SJSA1 (cell line): ENCODE data around the gene MAD1L1. TPM values are rescaled to one million over a fixed set of nuclear protein-coding genes. Genes with fewer than 3 reads are reported as not detected.
"Not testable (repeated sequence)": the region's sequence is repeated elsewhere in the genome, so short reads cannot be mapped to it uniquely, and the experiment has no call there.

ENCODE experiments used
- DNase-seq, 2 experiments: peaks; one replicate each; pipeline ENCODE4 v3.0.0-alpha.2; 2015 to 2020; ENCODE audit warnings: low spot score in 2 of 2, low read depth in 1 of 2
- H3K27ac ChIP-seq: fragments of 250-450 bp; sonication (Bioruptor Pico); 2 replicates; pipeline ENCODE4 v1.5.1; 2020; ENCODE audit warnings: mild to moderate bottlenecking, moderate library complexity
- H3K27me3 ChIP-seq: fragments of 250-450 bp; sonication (Bioruptor Pico); replicated peaks from 2 replicates; pipeline ENCODE4 v1.5.1; 2020; ENCODE audit warnings: mild to moderate bottlenecking, moderate library complexity
- H3K36me3 ChIP-seq: fragments of 250-450 bp; sonication (Bioruptor Pico); 2 replicates; pipeline ENCODE4 v1.5.1; 2020; ENCODE audit warnings: mild to moderate bottlenecking
- H3K4me1 ChIP-seq: fragments of 250-450 bp; sonication (Bioruptor Pico); replicated peaks from 2 replicates; pipeline ENCODE4 v1.6.1; 2021; ENCODE audit warnings: mild to moderate bottlenecking
- H3K4me3 ChIP-seq: fragments of 250-450 bp; sonication (Bioruptor Pico); 2 replicates; pipeline ENCODE4 v1.5.1; 2020; ENCODE audit warnings: mild to moderate bottlenecking
- H3K9me3 ChIP-seq: fragments of 250-450 bp; sonication (Bioruptor Pico); replicated peaks from 2 replicates; pipeline ENCODE4 v1.5.1; 2020; ENCODE audit warnings: mild to moderate bottlenecking
- total RNA-seq: library from RNA; depleted of rRNA; stranded (reverse); fragments of >200 nt; shearing (Covaris generic); gene quantifications from 2 replicates; pipeline ENCODE4 v1.2.3, GENCODE V29; 2014

The MAD1L1 gene
- total RNA-seq, 1 experiment from 2014 or later = 44.0 TPM

- H3K27me3 ChIP-seq, H3K4me3 ChIP-seq, H3K36me3 ChIP-seq, H3K27ac ChIP-seq, H3K4me1 ChIP-seq, H3K9me3 ChIP-seq, DNase-seq: not testable (repeated sequence)
These were observed 303.3 kb downstream of the MAD1L1 start for GRCh38 chr7:1929349-1929925.

GRCh38 chr7:1928645-1929348 lies 303.9 kb downstream of the MAD1L1 start:
- H3K27me3 ChIP-seq = no peaks in the 10 kb centered on the region
- 0 out of 2 replicates have a peak, but pooled peaks cover 2% of the 10 kb centered on the region for H3K9me3 ChIP-seq
- no peaks in the 10 kb centered on the region for H3K4me1 ChIP-seq
- no peak overlapping the region for H3K4me3 ChIP-seq
- no peak overlapping the region for H3K27ac ChIP-seq
- no peak for DNase-seq
- no peaks in the 10 kb centered on the region for H3K36me3 ChIP-seq

DNA sequence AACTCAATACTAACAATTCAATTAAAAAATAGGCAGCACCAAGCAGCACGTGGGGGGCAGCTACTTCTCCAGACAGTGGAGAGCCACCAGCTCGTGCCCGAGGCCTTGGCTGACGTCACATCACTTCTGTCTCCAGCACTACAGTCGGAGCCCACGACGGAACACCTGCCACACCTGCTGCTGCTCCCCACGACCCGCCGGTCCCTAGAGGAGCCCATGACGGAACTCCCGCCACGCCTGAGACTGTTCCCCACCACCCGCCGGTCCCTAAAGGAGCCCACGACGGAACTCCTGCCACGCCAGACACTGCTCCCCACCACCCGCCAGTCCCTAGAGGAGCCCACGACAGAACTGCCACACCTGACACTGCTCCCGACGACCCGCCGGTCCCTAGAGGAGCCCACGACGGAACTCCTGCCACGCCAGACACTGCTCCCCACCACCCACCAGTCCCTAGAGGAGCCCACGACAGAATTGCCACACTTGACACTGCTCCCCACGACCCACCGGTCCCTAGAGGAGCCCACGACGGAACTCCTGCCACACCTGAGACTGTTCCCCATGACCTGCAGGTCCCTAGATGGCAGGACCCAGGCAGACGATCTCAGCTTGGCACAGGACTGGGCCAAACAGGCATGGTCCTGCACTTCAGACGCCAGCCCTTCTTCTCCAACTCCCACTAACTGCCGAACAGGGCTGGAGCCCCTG lies 304.7 kb downstream of the MAD1L1 start:
- H3K27me3 ChIP-seq = no peaks in the 10 kb centered on the region

GRCh38 chr7:1926908-1927306 lies 305.8 kb downstream of the MAD1L1 start:
- Histone ChIP-seq H3K27ac (no peak overlapping the region), H3K36me3 (no peaks in the 10 kb centered on the region), H3K27me3 (no peaks in the 10 kb centered on the region), H3K9me3 (0 out of 2 replicates have a peak, but pooled peaks cover 2% of the 10 kb centered on the region), H3K4me3 (no peak overlapping the region), H3K4me1 (no peaks in the 10 kb centered on the region)
- no peak for DNase-seq

More for the DNA sequence above, 304.7 kb downstream of the MAD1L1 start:
- Histone ChIP-seq H3K4me1 (no peaks in the 10 kb centered on the region), H3K27ac (no peak overlapping the region), H3K9me3 (0 out of 2 replicates have a peak, but pooled peaks cover 2% of the 10 kb centered on the region), H3K4me3 (no peak overlapping the region), H3K36me3 (no peaks in the 10 kb centered on the region)
- DNase-seq = no peak

- DNase-seq = no peak
- no peaks in the 10 kb centered on the region for H3K27me3 ChIP-seq
- H3K27ac ChIP-seq = no peak overlapping the region
- H3K9me3 ChIP-seq = 0 out of 2 replicates have a peak, but pooled peaks cover 2% of the 10 kb centered on the region
- no peaks in the 10 kb centered on the region for H3K36me3 ChIP-seq
- H3K4me1 ChIP-seq = no peaks in the 10 kb centered on the region
- no peak overlapping the region for H3K4me3 ChIP-seq
These were observed 306.5 kb downstream of the MAD1L1 start for GRCh38 chr7:1925973-1926907.

- Histone ChIP-seq H3K27ac (no peak overlapping the region), H3K4me1 (no peaks in the 10 kb centered on the region), H3K9me3 (0 out of 2 replicates have a peak, but pooled peaks cover 2% of the 10 kb centered on the region), H3K4me3 (no peak overlapping the region), H3K27me3 (no peaks in the 10 kb centered on the region), H3K36me3 (no peaks in the 10 kb centered on the region)
- no peak for DNase-seq
These were observed 307.4 kb downstream of the MAD1L1 start for GRCh38 chr7:1925349-1925748.

- 0 out of 2 replicates have a peak, but pooled peaks cover 2% of the 10 kb centered on the region for H3K9me3 ChIP-seq
- no peaks in the 10 kb centered on the region for H3K36me3 ChIP-seq
- H3K4me1 ChIP-seq = no peaks in the 10 kb centered on the region
- H3K4me3 ChIP-seq = no peak overlapping the region
- H3K27me3 ChIP-seq = no peaks in the 10 kb centered on the region
- no peak for DNase-seq
- H3K27ac ChIP-seq = no peak overlapping the region
These were observed 308.4 kb downstream of the MAD1L1 start for GRCh38 chr7:1924258-1924817.

DNA sequence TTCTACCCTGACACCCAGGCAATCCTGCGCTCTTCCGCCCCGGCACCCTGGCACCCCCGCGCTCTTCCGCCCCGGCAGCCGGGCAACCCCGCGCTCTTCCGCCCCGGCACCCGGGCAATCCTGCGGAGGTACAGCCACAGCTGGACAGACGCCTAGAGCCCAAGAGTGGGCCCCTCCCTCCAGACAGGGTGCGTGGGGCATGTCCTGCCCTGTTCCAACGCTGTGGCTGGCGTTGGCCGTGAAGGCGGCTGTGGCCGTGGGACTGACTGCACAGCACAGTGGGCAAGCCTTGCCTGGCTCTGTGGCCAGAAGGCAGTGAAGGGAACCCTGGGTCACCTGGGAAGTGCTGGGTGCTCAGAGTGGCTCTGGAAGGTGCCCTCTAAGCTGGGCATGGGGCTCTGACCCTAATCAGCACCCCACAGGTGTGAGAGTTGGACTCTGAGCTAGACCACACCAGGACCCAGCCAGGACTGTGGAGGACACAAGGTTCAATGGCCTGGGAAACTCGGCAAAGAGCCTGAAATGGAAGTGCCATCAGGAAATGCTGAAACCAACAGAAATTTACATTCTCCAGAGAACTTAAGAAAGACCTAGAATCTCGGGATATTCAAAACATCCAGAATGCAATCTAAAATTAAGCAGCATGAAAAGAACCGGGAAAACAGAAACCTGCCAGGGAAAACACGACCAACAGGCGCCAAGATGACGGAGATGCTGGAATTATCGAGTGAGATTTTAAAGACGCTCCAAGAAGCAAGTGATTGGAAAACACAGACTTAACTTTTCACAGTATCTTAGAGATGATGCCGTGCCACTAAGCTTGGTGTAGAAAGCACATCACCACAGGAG lies 309.1 kb downstream of the MAD1L1 start:
- Histone ChIP-seq H3K27me3 (no peaks in the 10 kb centered on the region), H3K4me3 (no peak overlapping the region), H3K4me1 (no peaks in the 10 kb centered on the region), H3K9me3 (0 out of 2 replicates have a peak, but pooled peaks cover 2% of the 10 kb centered on the region), H3K27ac (no peak overlapping the region), H3K36me3 (no peaks in the 10 kb centered on the region)
- no peak for DNase-seq

GRCh38 chr7:1922870-1923236 lies 309.9 kb downstream of the MAD1L1 start:
- Histone ChIP-seq H3K36me3 (no peaks in the 10 kb centered on the region), H3K27ac (no peak overlapping the region), H3K4me3 (no peak overlapping the region), H3K9me3 (0 out of 2 replicates have a peak, but pooled peaks cover 2% of the 10 kb centered on the region), H3K27me3 (no peaks in the 10 kb centered on the region), H3K4me1 (no peaks in the 10 kb centered on the region)
- DNase-seq = no peak

DNA sequence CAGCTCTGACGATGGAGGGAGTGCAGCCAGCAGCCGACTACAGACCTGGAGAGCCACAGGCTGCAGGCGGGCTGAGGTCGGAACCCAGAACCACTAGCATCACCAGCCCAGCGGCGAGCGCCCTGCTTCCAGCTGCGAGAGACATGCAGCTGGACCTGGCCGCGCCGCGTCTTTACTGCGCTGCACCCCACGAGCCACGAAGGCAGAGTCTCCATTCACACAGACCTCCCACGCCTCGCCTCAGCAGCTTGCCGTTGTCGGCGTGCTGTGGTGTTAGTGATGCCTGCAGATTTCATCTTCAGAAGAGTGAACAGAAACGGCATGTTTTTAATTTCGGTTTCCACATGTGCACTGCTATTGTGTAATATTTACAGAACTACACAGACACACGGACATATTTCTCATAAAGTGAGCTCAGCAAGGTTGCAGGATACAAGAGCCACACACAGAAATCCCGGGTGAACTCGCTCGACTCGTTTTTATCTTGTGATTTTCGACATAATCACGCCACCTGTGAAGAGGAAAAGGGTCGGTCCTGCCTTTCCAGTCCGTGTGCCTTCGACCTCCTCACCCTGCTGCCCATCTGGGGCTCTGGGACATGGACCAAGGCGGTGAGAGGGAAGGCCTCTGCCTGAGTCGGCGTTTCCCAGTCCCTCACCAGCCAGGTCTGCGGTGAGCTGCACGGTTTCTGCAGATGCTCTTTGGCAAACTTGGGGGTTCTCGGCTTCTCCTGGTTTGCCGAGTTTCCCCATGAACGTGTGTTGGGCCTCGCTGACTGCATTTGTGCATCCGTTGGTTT lies 310.5 kb downstream of the MAD1L1 start:
- Histone ChIP-seq H3K27me3 (no peaks in the 10 kb centered on the region), H3K9me3 (0 out of 2 replicates have a peak, but pooled peaks cover 2% of the 10 kb centered on the region), H3K27ac (no peak overlapping the region), H3K36me3 (no peaks in the 10 kb centered on the region), H3K4me3 (no peak overlapping the region), H3K4me1 (no peaks in the 10 kb centered on the region)
- DNase-seq = no peak

DNA sequence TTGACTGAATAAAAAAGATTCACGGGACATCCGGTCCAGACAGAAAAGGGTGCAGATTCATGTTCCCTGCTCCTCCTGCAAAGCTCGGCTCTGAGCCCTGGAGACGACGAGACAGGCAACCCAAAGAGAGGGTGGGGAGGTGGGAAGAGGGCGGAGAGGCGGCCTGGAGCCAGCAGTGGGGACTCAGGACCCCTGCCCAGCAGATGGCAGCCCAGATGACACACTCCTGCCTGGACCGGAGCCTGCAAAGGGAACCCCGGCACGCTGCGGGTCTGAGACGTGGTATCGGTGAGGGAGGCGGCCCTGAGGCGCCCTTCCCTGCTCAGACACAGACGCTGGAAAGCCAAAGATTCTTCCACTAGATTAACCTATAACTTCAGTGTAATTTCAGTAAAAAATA lies 311.9 kb downstream of the MAD1L1 start:
- H3K27ac ChIP-seq = no peak overlapping the region
- no peaks in the 10 kb centered on the region for H3K4me1 ChIP-seq
- H3K27me3 ChIP-seq = no peaks in the 10 kb centered on the region
- H3K4me3 ChIP-seq = no peak overlapping the region
- no peaks in the 10 kb centered on the region for H3K36me3 ChIP-seq
- H3K9me3 ChIP-seq = 0 out of 2 replicates have a peak, but pooled peaks cover 2% of the 10 kb centered on the region
- no peak for DNase-seq

DNA sequence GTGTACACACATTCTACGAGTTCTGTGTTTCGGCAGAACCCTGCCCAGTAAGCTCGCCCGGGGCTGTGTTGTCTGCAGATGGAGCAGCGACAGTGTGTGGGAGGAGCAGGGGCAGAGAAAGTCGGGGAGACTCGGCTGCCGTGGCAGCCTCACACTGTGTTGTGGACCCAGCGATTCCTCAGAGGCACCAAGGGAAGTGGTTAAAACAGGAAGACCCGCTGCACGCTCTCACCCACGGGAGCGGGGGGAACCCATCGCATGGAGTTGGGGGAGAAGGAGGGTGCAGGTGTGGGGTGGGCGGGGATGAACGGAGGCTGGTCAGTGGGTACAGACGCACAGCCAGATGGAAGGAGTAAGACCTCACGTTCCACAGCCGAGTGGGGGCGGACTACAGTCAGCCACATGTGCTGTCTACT lies 312.5 kb downstream of the MAD1L1 start:
- DNase-seq = no peak
- Histone ChIP-seq H3K36me3 (no peaks in the 10 kb centered on the region), H3K4me3 (no peak overlapping the region), H3K9me3 (0 out of 2 replicates have a peak, but pooled peaks cover 2% of the 10 kb centered on the region), H3K27me3 (no peaks in the 10 kb centered on the region), H3K4me1 (no peaks in the 10 kb centered on the region), H3K27ac (no peak overlapping the region)
